Measurements from ENCODE around the gene PDE6G.

PDE6G gene

DNA sequence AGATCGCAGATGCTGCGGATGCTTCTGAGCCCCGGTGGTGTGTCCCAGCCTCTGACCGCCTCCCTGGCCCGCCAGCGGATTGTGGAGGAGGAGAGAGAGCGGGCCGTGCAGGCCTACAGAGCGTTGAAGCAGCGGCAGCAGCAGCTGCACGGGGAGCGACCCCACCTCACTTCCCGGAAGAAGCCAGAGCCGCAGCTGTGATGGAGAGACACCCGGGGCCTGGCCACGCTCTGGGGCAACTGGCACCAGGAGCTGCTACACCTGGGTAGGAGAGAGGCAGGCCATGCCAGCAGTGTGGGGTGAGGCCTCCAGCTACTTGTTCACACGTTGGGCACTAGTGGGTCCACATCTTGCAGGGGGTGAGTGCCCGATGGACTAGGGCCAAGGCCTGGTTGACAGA, 16.2 kb upstream of the PDE6G start:
- Histone ChIP-seq H3K4me2 (ENCODE audit: low read depth, low read length, poor library complexity, severe bottlenecking) (no peak overlapping the region), H3K27me3 (ENCODE audit: insufficient read depth, low read length, poor library complexity, severe bottlenecking) (no peaks in the 10 kb centered on the region), H3K4me1 (ENCODE audit: insufficient read depth, low read length, poor library complexity, severe bottlenecking) (peaks cover 11% of the 10 kb centered on the region), H2AFZ (ENCODE audit: low read length) (no peak overlapping the region), H3K9me3 (ENCODE audit: insufficient read depth, low read depth, low read length) (no peaks in the 10 kb centered on the region), H3K4me3 (ENCODE audit: low read length, poor library complexity, severe bottlenecking) (no peak overlapping the region), H3K79me2 (ENCODE audit: insufficient read depth, low read length) (peaks cover 31% of the 10 kb centered on the region), H4K20me1 (ENCODE audit: insufficient read depth, low read length, poor library complexity, severe bottlenecking) (peaks cover 17% of the 10 kb centered on the region), H3F3A (ENCODE audit: low read depth) (no peaks in the 10 kb centered on the region), H3K9ac (ENCODE audit: low read depth, low read length, poor library complexity, severe bottlenecking) (no peak overlapping the region), H3K9me2 (replicated peaks; ENCODE audit: low read depth, low read length) (no peaks in the 10 kb centered on the region), H3K36me3 (ENCODE audit: insufficient read depth, low read length) (peaks cover 20% of the 10 kb centered on the region; the same call in 1 of the 2 replicates)
- no peak for TF ChIP-seq EZH2phosphoT487 (IDR thresholded peaks at IDR 0.05; ENCODE audit: borderline replicate concordance)
- TF ChIP-seq, protein P1, sequence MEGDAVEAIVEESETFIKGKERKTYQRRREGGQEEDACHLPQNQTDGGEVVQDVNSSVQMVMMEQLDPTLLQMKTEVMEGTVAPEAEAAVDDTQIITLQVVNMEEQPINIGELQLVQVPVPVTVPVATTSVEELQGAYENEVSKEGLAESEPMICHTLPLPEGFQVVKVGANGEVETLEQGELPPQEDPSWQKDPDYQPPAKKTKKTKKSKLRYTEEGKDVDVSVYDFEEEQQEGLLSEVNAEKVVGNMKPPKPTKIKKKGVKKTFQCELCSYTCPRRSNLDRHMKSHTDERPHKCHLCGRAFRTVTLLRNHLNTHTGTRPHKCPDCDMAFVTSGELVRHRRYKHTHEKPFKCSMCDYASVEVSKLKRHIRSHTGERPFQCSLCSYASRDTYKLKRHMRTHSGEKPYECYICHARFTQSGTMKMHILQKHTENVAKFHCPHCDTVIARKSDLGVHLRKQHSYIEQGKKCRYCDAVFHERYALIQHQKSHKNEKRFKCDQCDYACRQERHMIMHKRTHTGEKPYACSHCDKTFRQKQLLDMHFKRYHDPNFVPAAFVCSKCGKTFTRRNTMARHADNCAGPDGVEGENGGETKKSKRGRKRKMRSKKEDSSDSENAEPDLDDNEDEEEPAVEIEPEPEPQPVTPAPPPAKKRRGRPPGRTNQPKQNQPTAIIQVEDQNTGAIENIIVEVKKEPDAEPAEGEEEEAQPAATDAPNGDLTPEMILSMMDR (conservative IDR thresholded peaks at IDR 0.05; ENCODE audit: low read length), result no peak

GRCh38 chr17:81667754-81668153, 11.4 kb upstream of the PDE6G start:
- TF ChIP-seq, protein P1 (conservative IDR thresholded peaks at IDR 0.05; ENCODE audit: low read length), result peak; percentile 72
- no peak for TF ChIP-seq EZH2phosphoT487 (IDR thresholded peaks at IDR 0.05; ENCODE audit: borderline replicate concordance)
- H3K4me3 ChIP-seq (ENCODE audit: low read length, poor library complexity, severe bottlenecking), result peak overlapping the region; percentile 98
- H3K79me2 ChIP-seq (ENCODE audit: insufficient read depth, low read length), result peaks cover 62% of the 10 kb centered on the region
- H3K9me2 ChIP-seq (replicated peaks; ENCODE audit: low read depth, low read length), result no peaks in the 10 kb centered on the region
- peaks cover 12% of the 10 kb centered on the region; the same call in 1 of the 2 replicates for H3K36me3 ChIP-seq (ENCODE audit: insufficient read depth, low read length)
- no peak overlapping the region for H2AFZ ChIP-seq (ENCODE audit: low read length)
- no peaks in the 10 kb centered on the region for H3K9me3 ChIP-seq (ENCODE audit: insufficient read depth, low read depth, low read length)
- H4K20me1 ChIP-seq (ENCODE audit: insufficient read depth, low read length, poor library complexity, severe bottlenecking), result peaks cover 18% of the 10 kb centered on the region
- H3K4me1 ChIP-seq (ENCODE audit: insufficient read depth, low read length, poor library complexity, severe bottlenecking), result peaks cover 37% of the 10 kb centered on the region
- no peaks in the 10 kb centered on the region for H3K27me3 ChIP-seq (ENCODE audit: insufficient read depth, low read length, poor library complexity, severe bottlenecking)
- H3K9ac ChIP-seq (ENCODE audit: low read depth, low read length, poor library complexity, severe bottlenecking), result peak overlapping the region; percentile 99
- H3K4me2 ChIP-seq (ENCODE audit: low read depth, low read length, poor library complexity, severe bottlenecking), result peak overlapping the region; percentile 90
- H3F3A ChIP-seq (ENCODE audit: low read depth), result peaks cover 8% of the 10 kb centered on the region

GRCh38 chr17:81666342-81667191, 10.2 kb upstream of the PDE6G start, which contains the start of the genes CCDC137 and OXLD1:
CCDC137 (plus strand) TSS chr17:81666737; CDS start chr17:81666767, 30 bp downstream.
OXLD1 (minus strand) TSS chr17:81666605; CDS start chr17:81666577, 28 bp downstream.
- H3F3A ChIP-seq (ENCODE audit: low read depth), result peaks cover 8% of the 10 kb centered on the region
- no peak for TF ChIP-seq EZH2phosphoT487 (IDR thresholded peaks at IDR 0.05; ENCODE audit: borderline replicate concordance)
- TF ChIP-seq, protein P1 (conservative IDR thresholded peaks at IDR 0.05; ENCODE audit: low read length), result no peak
- peak within 1 kb of the TSS; percentile 53 for H2AFZ ChIP-seq (ENCODE audit: low read length)
- H3K9ac ChIP-seq (ENCODE audit: low read depth, low read length, poor library complexity, severe bottlenecking), result peak within 1 kb of the TSS; percentile 99
- peak within 1 kb of the TSS; percentile 98 for H3K4me2 ChIP-seq (ENCODE audit: low read depth, low read length, poor library complexity, severe bottlenecking)
- H3K27me3 ChIP-seq (ENCODE audit: insufficient read depth, low read length, poor library complexity, severe bottlenecking), result no peaks in the 10 kb centered on the region
- peaks cover 18% of the 10 kb centered on the region for H4K20me1 ChIP-seq (ENCODE audit: insufficient read depth, low read length, poor library complexity, severe bottlenecking)
- H3K4me3 ChIP-seq (ENCODE audit: low read length, poor library complexity, severe bottlenecking), result peak within 1 kb of the TSS; percentile 98
- H3K4me1 ChIP-seq (ENCODE audit: insufficient read depth, low read length, poor library complexity, severe bottlenecking), result peaks cover 38% of the 10 kb centered on the region
- no peaks in the 10 kb centered on the region for H3K9me3 ChIP-seq (ENCODE audit: insufficient read depth, low read depth, low read length)
- peaks cover 1% of the 10 kb centered on the region; the same call in 1 of the 2 replicates for H3K36me3 ChIP-seq (ENCODE audit: insufficient read depth, low read length)
- no peaks in the 10 kb centered on the region for H3K9me2 ChIP-seq (replicated peaks; ENCODE audit: low read depth, low read length)
- H3K79me2 ChIP-seq (ENCODE audit: insufficient read depth, low read length), result peaks cover 62% of the 10 kb centered on the region
